BLaER1 (cell line): ENCODE results near the gene CTPS1.

Experiments used
- H3K27ac ChIP-seq: shearing (Covaris generic); formaldehyde crosslinking; 2 replicates; pipeline ENCODE4 v1.8.1; 2022
- H3K27me3 ChIP-seq: shearing (Covaris generic); formaldehyde crosslinking; 2 replicates; pipeline ENCODE4 v1.8.1; 2022
- H3K36me3 ChIP-seq: shearing (Covaris generic); formaldehyde crosslinking; 2 replicates; pipeline ENCODE4 v1.8.1; 2022
- H3K4me1 ChIP-seq: shearing (Covaris generic); formaldehyde crosslinking; 2 replicates; pipeline ENCODE4 v1.8.1; 2022
- H3K4me2 ChIP-seq: shearing (Covaris generic); formaldehyde crosslinking; 2 replicates; pipeline ENCODE4 v1.8.1; 2022
- H3K4me3 ChIP-seq: shearing (Covaris generic); formaldehyde crosslinking; 2 replicates; pipeline ENCODE4 v1.8.1; 2022
- H3K9ac ChIP-seq: shearing (Covaris generic); formaldehyde crosslinking; 2 replicates; pipeline ENCODE4 v1.8.1; 2022
- H3K9me3 ChIP-seq: shearing (Covaris generic); formaldehyde crosslinking; 2 replicates; pipeline ENCODE4 v1.8.1; 2022
- H4K20me1 ChIP-seq: shearing (Covaris generic); formaldehyde crosslinking; 2 replicates; pipeline ENCODE4 v1.8.1; 2022
- Cebpa-rat ChIP-seq: shearing (Covaris generic); IDR thresholded peaks from 2 replicates; pipeline ENCODE4 v1.8.1; 2022

Gene CTPS1

GRCh38 chr1:41048540-41048939 lies 69.0 kb downstream of the CTPS1 start:
- Histone ChIP-seq H3K4me1 (peaks cover 4% of the 10 kb centered on the region; the same call in 1 of the 2 replicates), H3K4me2 (no peak overlapping the region), H3K4me3 (no peak overlapping the region), H3K27ac (no peak overlapping the region), H3K9me3 (no peaks in the 10 kb centered on the region), H3K27me3 (no peaks in the 10 kb centered on the region), H4K20me1 (peaks cover 6% of the 10 kb centered on the region; the same call in 1 of the 2 replicates), H3K36me3 (peaks cover 96% of the 10 kb centered on the region), H3K9ac (no peak overlapping the region)
- TF ChIP-seq Cebpa-rat, result no peak

- no peak for TF ChIP-seq Cebpa-rat
- H3K27me3 ChIP-seq, result no peaks in the 10 kb centered on the region
- H3K36me3 ChIP-seq, result peaks cover 96% of the 10 kb centered on the region
- H3K4me2 ChIP-seq, result no peak overlapping the region
- H3K9me3 ChIP-seq, result no peaks in the 10 kb centered on the region
- peaks cover 6% of the 10 kb centered on the region; the same call in 1 of the 2 replicates for H4K20me1 ChIP-seq
- no peak overlapping the region for H3K9ac ChIP-seq
- H3K27ac ChIP-seq, result no peak overlapping the region
- H3K4me3 ChIP-seq, result no peak overlapping the region
- H3K4me1 ChIP-seq, result peaks cover 5% of the 10 kb centered on the region; the same call in 1 of the 2 replicates
These were observed 71.5 kb downstream of the CTPS1 start for GRCh38 chr1:41051022-41051421.

- H3K4me1 ChIP-seq, result peaks cover 5% of the 10 kb centered on the region; the same call in 1 of the 2 replicates
- H3K36me3 ChIP-seq, result peaks cover 96% of the 10 kb centered on the region
- H3K27ac ChIP-seq, result no peak overlapping the region
- no peak for TF ChIP-seq Cebpa-rat
- H3K4me2 ChIP-seq, result no peak overlapping the region
- H4K20me1 ChIP-seq, result peaks cover 6% of the 10 kb centered on the region; the same call in 1 of the 2 replicates
- H3K27me3 ChIP-seq, result no peaks in the 10 kb centered on the region
- no peak overlapping the region for H3K4me3 ChIP-seq
- H3K9ac ChIP-seq, result no peak overlapping the region
- no peaks in the 10 kb centered on the region for H3K9me3 ChIP-seq
These were observed 73.8 kb downstream of the CTPS1 start for GRCh38 chr1:41053316-41053715.

DNA sequence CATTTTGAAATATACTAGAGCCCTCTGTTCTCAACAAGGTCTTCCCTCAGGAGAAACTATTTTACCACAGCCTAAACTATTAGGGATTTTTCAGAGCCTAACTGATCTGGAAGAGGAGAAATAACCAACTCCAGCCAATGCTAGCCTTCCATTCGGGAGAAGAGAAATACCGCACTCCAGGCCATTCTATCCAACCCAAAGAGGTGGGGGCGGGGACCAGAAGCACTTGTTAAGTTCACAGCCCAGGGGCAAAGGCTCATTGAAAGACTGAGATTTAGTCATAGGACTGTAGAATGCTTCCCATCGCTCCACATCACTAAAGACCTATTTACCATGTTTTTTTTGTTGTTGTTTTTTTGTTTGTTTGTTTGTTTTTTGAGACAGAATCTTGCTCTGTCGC lies 77.4 kb downstream of the CTPS1 start:
- H3K4me3 ChIP-seq, result no peak overlapping the region
- H3K27ac ChIP-seq, result no peak overlapping the region
- H3K27me3 ChIP-seq, result no peaks in the 10 kb centered on the region
- H3K9ac ChIP-seq, result no peak overlapping the region
- H3K36me3 ChIP-seq, result peaks cover 98% of the 10 kb centered on the region
- peaks cover 4% of the 10 kb centered on the region; the same call in 1 of the 2 replicates for H4K20me1 ChIP-seq
- no peak for TF ChIP-seq Cebpa-rat
- H3K9me3 ChIP-seq, result peaks cover 7% of the 10 kb centered on the region
- no peak overlapping the region for H3K4me2 ChIP-seq
- H3K4me1 ChIP-seq, result peaks cover 5% of the 10 kb centered on the region; the same call in 1 of the 2 replicates
